ENCODE results near the gene PTPRS.

DNA sequence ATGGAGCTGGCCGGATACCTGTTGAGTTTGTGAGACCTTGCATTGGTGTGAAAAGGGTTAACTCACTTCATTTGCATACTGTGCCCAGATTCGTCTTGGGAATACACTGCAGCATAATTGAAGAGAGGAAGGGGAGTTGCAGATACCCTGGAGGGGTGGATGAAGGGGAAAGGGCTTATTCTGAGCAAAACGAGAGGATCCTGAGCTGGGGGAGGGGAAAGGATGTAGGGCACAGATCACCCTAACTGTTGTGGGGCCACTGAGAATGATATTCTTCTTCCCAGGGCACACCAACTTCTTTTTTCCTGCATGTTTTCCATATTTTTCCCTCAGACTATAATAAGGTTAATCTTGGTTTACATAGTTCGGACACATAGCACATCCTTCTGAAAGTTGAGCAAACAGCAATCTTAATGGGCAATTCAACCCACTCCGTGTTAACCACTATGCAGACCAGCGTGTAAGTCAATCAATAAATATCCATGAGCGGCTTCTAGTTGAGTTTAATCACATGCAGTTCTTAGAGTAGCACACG lies 11.7 kb upstream of the PTPRS start:
- TF ChIP-seq, protein P1, sequence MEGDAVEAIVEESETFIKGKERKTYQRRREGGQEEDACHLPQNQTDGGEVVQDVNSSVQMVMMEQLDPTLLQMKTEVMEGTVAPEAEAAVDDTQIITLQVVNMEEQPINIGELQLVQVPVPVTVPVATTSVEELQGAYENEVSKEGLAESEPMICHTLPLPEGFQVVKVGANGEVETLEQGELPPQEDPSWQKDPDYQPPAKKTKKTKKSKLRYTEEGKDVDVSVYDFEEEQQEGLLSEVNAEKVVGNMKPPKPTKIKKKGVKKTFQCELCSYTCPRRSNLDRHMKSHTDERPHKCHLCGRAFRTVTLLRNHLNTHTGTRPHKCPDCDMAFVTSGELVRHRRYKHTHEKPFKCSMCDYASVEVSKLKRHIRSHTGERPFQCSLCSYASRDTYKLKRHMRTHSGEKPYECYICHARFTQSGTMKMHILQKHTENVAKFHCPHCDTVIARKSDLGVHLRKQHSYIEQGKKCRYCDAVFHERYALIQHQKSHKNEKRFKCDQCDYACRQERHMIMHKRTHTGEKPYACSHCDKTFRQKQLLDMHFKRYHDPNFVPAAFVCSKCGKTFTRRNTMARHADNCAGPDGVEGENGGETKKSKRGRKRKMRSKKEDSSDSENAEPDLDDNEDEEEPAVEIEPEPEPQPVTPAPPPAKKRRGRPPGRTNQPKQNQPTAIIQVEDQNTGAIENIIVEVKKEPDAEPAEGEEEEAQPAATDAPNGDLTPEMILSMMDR (IDR thresholded peaks at IDR 0.05; ENCODE audit: insufficient read depth, low read length): no peak
- TF ChIP-seq, protein P2, sequence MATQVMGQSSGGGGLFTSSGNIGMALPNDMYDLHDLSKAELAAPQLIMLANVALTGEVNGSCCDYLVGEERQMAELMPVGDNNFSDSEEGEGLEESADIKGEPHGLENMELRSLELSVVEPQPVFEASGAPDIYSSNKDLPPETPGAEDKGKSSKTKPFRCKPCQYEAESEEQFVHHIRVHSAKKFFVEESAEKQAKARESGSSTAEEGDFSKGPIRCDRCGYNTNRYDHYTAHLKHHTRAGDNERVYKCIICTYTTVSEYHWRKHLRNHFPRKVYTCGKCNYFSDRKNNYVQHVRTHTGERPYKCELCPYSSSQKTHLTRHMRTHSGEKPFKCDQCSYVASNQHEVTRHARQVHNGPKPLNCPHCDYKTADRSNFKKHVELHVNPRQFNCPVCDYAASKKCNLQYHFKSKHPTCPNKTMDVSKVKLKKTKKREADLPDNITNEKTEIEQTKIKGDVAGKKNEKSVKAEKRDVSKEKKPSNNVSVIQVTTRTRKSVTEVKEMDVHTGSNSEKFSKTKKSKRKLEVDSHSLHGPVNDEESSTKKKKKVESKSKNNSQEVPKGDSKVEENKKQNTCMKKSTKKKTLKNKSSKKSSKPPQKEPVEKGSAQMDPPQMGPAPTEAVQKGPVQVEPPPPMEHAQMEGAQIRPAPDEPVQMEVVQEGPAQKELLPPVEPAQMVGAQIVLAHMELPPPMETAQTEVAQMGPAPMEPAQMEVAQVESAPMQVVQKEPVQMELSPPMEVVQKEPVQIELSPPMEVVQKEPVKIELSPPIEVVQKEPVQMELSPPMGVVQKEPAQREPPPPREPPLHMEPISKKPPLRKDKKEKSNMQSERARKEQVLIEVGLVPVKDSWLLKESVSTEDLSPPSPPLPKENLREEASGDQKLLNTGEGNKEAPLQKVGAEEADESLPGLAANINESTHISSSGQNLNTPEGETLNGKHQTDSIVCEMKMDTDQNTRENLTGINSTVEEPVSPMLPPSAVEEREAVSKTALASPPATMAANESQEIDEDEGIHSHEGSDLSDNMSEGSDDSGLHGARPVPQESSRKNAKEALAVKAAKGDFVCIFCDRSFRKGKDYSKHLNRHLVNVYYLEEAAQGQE (IDR thresholded peaks at IDR 0.05; ENCODE audit: insufficient replicate concordance, low read depth): no peak
- TF ChIP-seq POLR2AphosphoS5 (IDR thresholded peaks at IDR 0.05; ENCODE audit: low read depth) (no peak), GABPA (IDR thresholded peaks at IDR 0.05; ENCODE audit: low read depth) (no peak), SPI1 (IDR thresholded peaks at IDR 0.05; ENCODE audit: borderline replicate concordance, low read depth) (no peak)

Data from HL-60 (cell line).